B cell (primary cell): ENCODE data around the gene LENG9. TPM values are rescaled to one million over a fixed set of nuclear protein-coding genes. Genes with fewer than 3 reads are reported as not detected.

Source experiments
- ATAC-seq: fragments of 200-7000 bp; cut with Tn5 transposase; one replicate; pipeline ENCODE4 v1.10.0; 2021; ENCODE audit warnings: low read depth, mild to moderate bottlenecking, moderate number of reproducible peaks, moderate library complexity
- CTCF ChIA-PET: fragments of 350-600 bp; sonication (Branson Sonifier 250); formaldehyde crosslinking; loops from one replicate; lab custom pipeline; 2021; ENCODE audit warnings: antibody characterized with exemption, inconsistent platforms; lab: Charles Lee
- POLR2A ChIA-PET: fragments of 350-600 bp; sonication (Branson Sonifier 250); formaldehyde crosslinking; loops from one replicate; lab custom pipeline; 2021; ENCODE audit warnings: antibody characterized with exemption; lab: Charles Lee
- DNase-seq: peaks from one replicate; pipeline ENCODE4 v3.0.0; 2013
- H2AFZ ChIP-seq: 2 replicates; pipeline ENCODE4 v1.6.1; 2012; ENCODE audit warnings: mild to moderate bottlenecking, low read depth, low read length; ENCODE audit not compliant: insufficient read depth, poor library complexity, severe bottlenecking
- H3K27ac ChIP-seq, 2 donors: 1 replicate in 1 of 2; 2 replicates in 1 of 2; pipeline ENCODE4 v1.5.1; 2012 to 2013; ENCODE audit warnings: low read length in 2 of 2, mild to moderate bottlenecking in 2 of 2, moderate library complexity in 1 of 2
- H3K27me3 ChIP-seq, 4 experiments: fragments of 200-600 bp in 1 of 4; sonication (generic) in 1 of 4; replicated peaks in 1 of 4; 1 replicate in 2 of 4; 2 replicates in 2 of 4; pipeline versions ENCODE4 v1.6.1 to v1.7.0; 2013 to 2016; ENCODE audit warnings: low read length in 3 of 4, mild to moderate bottlenecking in 2 of 4, mixed read lengths in 1 of 4, moderate library complexity in 1 of 4; ENCODE audit not compliant: insufficient read depth in 4 of 4, control insufficient read depth in 3 of 4; ENCODE audit errors: control extremely low read depth in 1 of 4
- H3K36me3 ChIP-seq, 2 experiments: replicated peaks in 1 of 2; 1 replicate in 1 of 2; 2 replicates in 1 of 2; pipeline versions ENCODE4 v1.6.1 to v1.7.1; 2013; ENCODE audit warnings: low read length in 1 of 2; ENCODE audit not compliant: insufficient read depth in 2 of 2, control insufficient read depth in 1 of 2; ENCODE audit errors: control extremely low read depth in 1 of 2, extremely low read depth in 1 of 2
- H3K4me1 ChIP-seq, 2 donors: fragments of 200-600 bp in 1 of 2; sonication (generic) in 1 of 2; 1 replicate in 1 of 2; 2 replicates in 1 of 2; pipeline versions ENCODE4 v1.5.1 to v1.6.1; 2013 to 2017; ENCODE audit warnings: low read length in 2 of 2; ENCODE audit not compliant: control insufficient read depth in 2 of 2, insufficient read depth in 2 of 2
- H3K4me2 ChIP-seq: replicated peaks from 2 replicates; pipeline ENCODE3; 2012; ENCODE audit warnings: mild to moderate bottlenecking, low read depth, low read length; ENCODE audit not compliant: poor library complexity, severe bottlenecking
- H3K4me3 ChIP-seq, 5 experiments: fragments of 200-600 bp in 1 of 5; sonication (generic) in 1 of 5; 1 replicate in 3 of 5; 2 replicates in 2 of 5; pipeline versions ENCODE4 v1.5.1 to v1.7.0; 2011 to 2016; ENCODE audit warnings: low read length in 4 of 5, mild to moderate bottlenecking in 4 of 5, low read depth in 2 of 5, control low read depth in 1 of 5, moderate library complexity in 1 of 5; ENCODE audit not compliant: insufficient read depth in 1 of 5; ENCODE audit errors: control extremely low read depth in 1 of 5, extremely low read depth in 1 of 5
- H3K79me2 ChIP-seq: fragments of 200-600 bp; sonication (generic); one replicate; pipeline ENCODE4 v1.6.0; 2016; ENCODE audit warnings: low read length; ENCODE audit not compliant: control insufficient read depth, insufficient read depth
- H3K9ac ChIP-seq: fragments of 200-600 bp; sonication (generic); 2 replicates; pipeline ENCODE4 v1.6.1; 2017; ENCODE audit warnings: mild to moderate bottlenecking, low read length, moderate library complexity
- H3K9me3 ChIP-seq, 3 donors: one replicate each; pipeline versions ENCODE4 v1.6.1 to v1.7.1; 2013; ENCODE audit warnings: low read length in 2 of 3; ENCODE audit not compliant: control insufficient read depth in 2 of 3, insufficient read depth in 1 of 3; ENCODE audit errors: control extremely low read depth in 1 of 3
- H4K20me1 ChIP-seq: 2 replicates; pipeline ENCODE4 v1.6.0; 2012; ENCODE audit warnings: mild to moderate bottlenecking, low read length; ENCODE audit not compliant: insufficient read depth, control insufficient read depth, poor library complexity, severe bottlenecking
- H3K27ac Mint-ChIP-seq: one replicate; pipeline ENCODE4 v1.8.0; 2021; ENCODE audit warnings: mixed read lengths
- H3K27me3 Mint-ChIP-seq: one replicate; pipeline ENCODE4 v1.8.0; 2021; ENCODE audit warnings: mixed read lengths
- H3K4me1 Mint-ChIP-seq: one replicate; pipeline ENCODE4 v1.8.0; 2021; ENCODE audit warnings: mixed read lengths
- H3K4me3 Mint-ChIP-seq: one replicate; pipeline ENCODE4 v1.8.0; 2021; ENCODE audit warnings: mixed read lengths
- H3K9me3 Mint-ChIP-seq: one replicate; pipeline ENCODE4 v1.8.0; 2022; ENCODE audit warnings: mixed read lengths; ENCODE audit not compliant: insufficient read depth
- CTCF ChIP-seq: fragments of 200-600 bp; IDR thresholded peaks from one replicate; pipeline ENCODE4 v1.8.0; 2022; ENCODE audit warnings: antibody characterized with exemption, mild to moderate bottlenecking
- EZH2 ChIP-seq: IDR thresholded peaks from 2 replicates; pipeline ENCODE4 v1.6.1; 2012; ENCODE audit warnings: borderline replicate concordance, low read depth, mild to moderate bottlenecking, moderate library complexity, low read length; ENCODE audit not compliant: insufficient read depth, poor library complexity, severe bottlenecking
- WGBS: methylation state at CpG from one replicate; pipeline ENCODE4 v1.1.5; 2013; ENCODE audit warnings: missing lambda C conversion rate; ENCODE audit not compliant: insufficient coverage; 5-methylcytosine and 5-hydroxymethylcytosine counted together
- intact Hi-C: fragments of 100-400 bp; cut with micrococcal nuclease; formaldehyde crosslinking; loops from one replicate; pipeline ENCODE4 v1.10.0; 2022
- polyA plus RNA-seq: library from polyadenylated mRNA; depleted of rRNA; stranded (reverse); fragments of >200 nt; gene quantifications from 2 replicates; pipeline ENCODE4 v1.2.3, GENCODE V29; 2012
- total RNA-seq, 2 donors: library from RNA; stranded (reverse); fragments of 120-200 nt in 1 of 2; gene quantifications; 1 replicate in 1 of 2; 2 replicates in 1 of 2; pipeline versions ENCODE4 v1.2.3 to v1.2.4, GENCODE V29; 2013 to 2022

Gene LENG9
- total and polyA plus RNA-seq, 2 donors (not counting 1 experiment from before 2014, with no cell fraction given): 4.6 to 6.6 TPM

GRCh38 chr19:54478677-54479266 lies 15.2 kb upstream of the LENG9 start:
- DNase-seq: peak; percentile 73
- peak; percentile 69 for ATAC-seq
- Histone ChIP-seq H3K9me3 (no peaks in the 10 kb centered on the region), H2AFZ (no peak overlapping the region), H3K27ac (no peak overlapping the region), H3K36me3 (no peaks in the 10 kb centered on the region), H3K79me2 (no peaks in the 10 kb centered on the region), H3K4me1 (peaks cover 15 to 24% of the 10 kb centered on the region in 2 donors), H3K27me3 (peaks cover 0 to 24% (median 5%) of the 10 kb centered on the region in 4 experiments), H4K20me1 (no peaks in the 10 kb centered on the region), H3K9ac (no peak overlapping the region), H3K4me3 (no peak overlapping the region), H3K4me2 (no peak overlapping the region)
- WGBS: 0% methylated on average over 1 of the region's 10 CpGs
- TF ChIP-seq CTCF: peak; percentile 78
- no peak for TF ChIP-seq EZH2
- ChIA-PET CTCF (interaction anchor here (0.6 to 7.2 kb wide), 12 partner anchors 50 to 440 kb away, joined by 3 to 246 read pairs (median 3); partner anchors contain the start of gene LENG1), POLR2A (no interaction called here)
- Mint-ChIP-seq H3K4me1 (peaks cover 20% of the 10 kb centered on the region), H3K9me3 (no peaks in the 10 kb centered on the region), H3K27me3 (peaks cover 34% of the 10 kb centered on the region), H3K27ac (peak overlapping the region; percentile 12), H3K4me3 (no peak overlapping the region)
- intact Hi-C loops: no loop called here

- POLR2A ChIA-PET: interaction anchor here (0.7 kb wide), 1 partner anchor 489 kb away, joined by 7 read pairs; no protein-coding TSS in a partner anchor
- WGBS: 94% methylated on average over 2 of the region's 3 CpGs
Measured at GRCh38 chr19:54477650-54478049, 14.1 kb upstream of the LENG9 start.

More at GRCh38 chr19:54477650-54478049, 14.1 kb upstream of the LENG9 start:
- Histone ChIP-seq H3K36me3 (no peaks in the 10 kb centered on the region), H4K20me1 (no peaks in the 10 kb centered on the region), H3K9me3 (no peaks in the 10 kb centered on the region), H3K9ac (no peak overlapping the region), H3K27me3 (peaks cover 0 to 29% (median 5%) of the 10 kb centered on the region in 4 experiments), H2AFZ (no peak overlapping the region), H3K4me1 (peaks cover 10 to 15% of the 10 kb centered on the region in 2 donors), H3K27ac (no peak overlapping the region), H3K4me3 (no peak overlapping the region), H3K4me2 (no peak overlapping the region), H3K79me2 (no peaks in the 10 kb centered on the region)
- no peak for TF ChIP-seq EZH2
- TF ChIP-seq CTCF: no peak
- H3K27ac Mint-ChIP-seq: no peak overlapping the region
- no peaks in the 10 kb centered on the region for H3K9me3 Mint-ChIP-seq
- ATAC-seq (no peak), DNase-seq (no peak)
- intact Hi-C loops: no loop called here
- CTCF ChIA-PET: interaction anchor here (2.6 to 7.2 kb wide), 3 partner anchors 169 to 200 kb away, joined by 9 to 246 read pairs (median 41); no protein-coding TSS in a partner anchor
- peaks cover 17% of the 10 kb centered on the region for H3K4me1 Mint-ChIP-seq
- H3K27me3 Mint-ChIP-seq: peaks cover 37% of the 10 kb centered on the region
- no peak overlapping the region for H3K4me3 Mint-ChIP-seq
